Measurements from ENCODE around the gene POLR1G. TPM values are rescaled to one million over a fixed set of nuclear protein-coding genes. Genes with fewer than 3 reads are reported as not detected.
A peak's percentile ranks its signal among the peaks of the same experiment; 100 is the strongest.

Gene POLR1G, protein sequence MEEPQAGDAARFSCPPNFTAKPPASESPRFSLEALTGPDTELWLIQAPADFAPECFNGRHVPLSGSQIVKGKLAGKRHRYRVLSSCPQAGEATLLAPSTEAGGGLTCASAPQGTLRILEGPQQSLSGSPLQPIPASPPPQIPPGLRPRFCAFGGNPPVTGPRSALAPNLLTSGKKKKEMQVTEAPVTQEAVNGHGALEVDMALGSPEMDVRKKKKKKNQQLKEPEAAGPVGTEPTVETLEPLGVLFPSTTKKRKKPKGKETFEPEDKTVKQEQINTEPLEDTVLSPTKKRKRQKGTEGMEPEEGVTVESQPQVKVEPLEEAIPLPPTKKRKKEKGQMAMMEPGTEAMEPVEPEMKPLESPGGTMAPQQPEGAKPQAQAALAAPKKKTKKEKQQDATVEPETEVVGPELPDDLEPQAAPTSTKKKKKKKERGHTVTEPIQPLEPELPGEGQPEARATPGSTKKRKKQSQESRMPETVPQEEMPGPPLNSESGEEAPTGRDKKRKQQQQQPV
- total RNA-seq = 10 to 100 TPM; 13.2 to 16.0 TPM
- 6.8 TPM for polyA plus RNA-seq (2013, experiment 1 of 2)
- 6.2 TPM for polyA plus RNA-seq (2013, experiment 2 of 2)
- long read RNA-seq, experiment 1, partial matches to known transcripts = 0 of 5 reads
- long read RNA-seq, experiment 1, other reads (novel, unspliced or antisense) = 4 of 5 reads
- long read RNA-seq, experiment 2, transcript CD3EAP-201 (3 exons, 3,286 nt) = major isoform, 22 of 29 reads
- long read RNA-seq, experiment 2, partial matches to known transcripts = 0 of 29 reads
- long read RNA-seq, experiment 2, other reads (novel, unspliced or antisense) = 4 of 29 reads
- long read RNA-seq, experiment 3, transcript CD3EAP-201 (3 exons, 3,286 nt) = major isoform, 17 of 23 reads
- long read RNA-seq, experiment 3, partial matches to known transcripts = 0 of 23 reads
- long read RNA-seq, experiment 3, other reads (novel, unspliced or antisense) = 5 of 23 reads
- long read RNA-seq, experiment 4, transcript CD3EAP-201 (3 exons, 3,286 nt) = major isoform, 14 of 25 reads
- long read RNA-seq, experiment 4, partial matches to known transcripts = 0 of 25 reads
- long read RNA-seq, experiment 4, other reads (novel, unspliced or antisense) = 5 of 25 reads

DNA sequence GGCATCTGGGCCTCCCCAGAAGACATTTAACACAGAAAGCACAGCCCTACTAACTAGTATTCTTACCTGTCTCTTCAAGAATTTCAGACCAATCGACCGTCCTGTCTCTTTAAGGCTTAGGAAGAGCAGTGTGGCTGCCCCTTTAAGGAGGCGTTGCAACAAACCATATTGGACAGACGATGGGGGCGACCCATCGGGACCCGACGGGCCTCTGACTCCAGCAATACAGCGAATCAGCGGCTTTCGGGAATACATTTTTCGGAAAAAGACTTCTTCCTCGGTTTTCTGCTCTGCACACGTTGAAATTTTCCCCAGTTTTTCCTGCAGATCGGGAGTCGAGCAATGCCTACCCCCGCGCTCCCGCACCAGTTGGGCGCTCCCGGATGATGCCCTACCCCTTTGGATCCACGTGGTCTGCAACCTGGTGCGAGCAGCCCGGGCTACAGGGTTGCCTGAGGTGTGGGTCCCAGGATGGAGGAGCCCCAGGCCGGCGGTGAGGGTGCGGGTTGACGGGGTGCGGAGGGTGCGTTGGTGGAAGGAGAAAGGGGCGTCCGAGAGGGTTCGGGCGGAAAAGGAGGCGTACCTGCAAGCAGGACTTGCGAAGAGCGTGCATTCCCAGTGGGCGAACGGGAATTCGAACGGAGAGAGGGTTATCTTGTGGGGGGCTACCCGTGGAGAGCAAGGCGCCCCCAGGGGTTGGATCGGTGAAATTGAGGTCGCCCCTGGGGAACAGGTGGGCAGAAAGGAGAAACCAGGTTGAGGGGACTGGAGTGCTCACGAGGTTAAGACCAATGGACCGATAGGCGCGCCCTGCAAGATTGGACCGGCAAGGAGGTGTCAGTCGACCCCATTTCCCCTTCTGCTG, at the start of gene POLR1G:
POLR1G (plus strand) TSS at position 419 of the 865 bp plus-strand sequence; CDS start at position 472, 53 bp downstream.
- peak; percentile 92 for DNase-seq
- Mint-ChIP-seq H3K36me3 (ENCODE audit: low read depth) (peaks cover 23% of the 10 kb centered on the region), H3K4me1 (peaks cover 20% of the 10 kb centered on the region), H3K27ac (peak within 1 kb of the TSS; percentile 99), H3K4me3 (peak within 1 kb of the TSS; percentile 86), H3K9me3 (no peaks in the 10 kb centered on the region), H3K27me3 (ENCODE audit: insufficient read depth) (peaks cover 6% of the 10 kb centered on the region)
- peak within 1 kb of the TSS; percentile 91 for H3K4me3 ChIP-seq (ENCODE audit: low read length)
- H3K9me3 ChIP-seq (ENCODE audit: control insufficient read depth, low read length) = no peaks in the 10 kb centered on the region
- peaks cover 2% of the 10 kb centered on the region for H3K4me1 ChIP-seq (ENCODE audit: control insufficient read depth, insufficient read depth, low read length)
- WGBS, 2 experiments (ENCODE audit: insufficient coverage in 1 of 2, insufficient read length in 1 of 2) = 0% methylated on average over 27 to 51 of the region's 51 CpGs
- no peaks in the 10 kb centered on the region for H3K27me3 ChIP-seq (ENCODE audit: control insufficient read depth, insufficient read depth, low read length, poor library complexity, severe bottlenecking)
- H3K27ac ChIP-seq (ENCODE audit: low read depth, low read length) = peak within 1 kb of the TSS; percentile 98
- H3K36me3 ChIP-seq (ENCODE audit: control insufficient read depth, insufficient read depth, low read length) = peaks cover 16% of the 10 kb centered on the region
- H3K9ac ChIP-seq (ENCODE audit: extremely low read depth, low read length, poor library complexity, severe bottlenecking) = peak within 1 kb of the TSS; percentile 97
- TF ChIP-seq, protein P1, sequence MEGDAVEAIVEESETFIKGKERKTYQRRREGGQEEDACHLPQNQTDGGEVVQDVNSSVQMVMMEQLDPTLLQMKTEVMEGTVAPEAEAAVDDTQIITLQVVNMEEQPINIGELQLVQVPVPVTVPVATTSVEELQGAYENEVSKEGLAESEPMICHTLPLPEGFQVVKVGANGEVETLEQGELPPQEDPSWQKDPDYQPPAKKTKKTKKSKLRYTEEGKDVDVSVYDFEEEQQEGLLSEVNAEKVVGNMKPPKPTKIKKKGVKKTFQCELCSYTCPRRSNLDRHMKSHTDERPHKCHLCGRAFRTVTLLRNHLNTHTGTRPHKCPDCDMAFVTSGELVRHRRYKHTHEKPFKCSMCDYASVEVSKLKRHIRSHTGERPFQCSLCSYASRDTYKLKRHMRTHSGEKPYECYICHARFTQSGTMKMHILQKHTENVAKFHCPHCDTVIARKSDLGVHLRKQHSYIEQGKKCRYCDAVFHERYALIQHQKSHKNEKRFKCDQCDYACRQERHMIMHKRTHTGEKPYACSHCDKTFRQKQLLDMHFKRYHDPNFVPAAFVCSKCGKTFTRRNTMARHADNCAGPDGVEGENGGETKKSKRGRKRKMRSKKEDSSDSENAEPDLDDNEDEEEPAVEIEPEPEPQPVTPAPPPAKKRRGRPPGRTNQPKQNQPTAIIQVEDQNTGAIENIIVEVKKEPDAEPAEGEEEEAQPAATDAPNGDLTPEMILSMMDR (conservative IDR thresholded peaks at IDR 0.05) = no peak

DNA sequence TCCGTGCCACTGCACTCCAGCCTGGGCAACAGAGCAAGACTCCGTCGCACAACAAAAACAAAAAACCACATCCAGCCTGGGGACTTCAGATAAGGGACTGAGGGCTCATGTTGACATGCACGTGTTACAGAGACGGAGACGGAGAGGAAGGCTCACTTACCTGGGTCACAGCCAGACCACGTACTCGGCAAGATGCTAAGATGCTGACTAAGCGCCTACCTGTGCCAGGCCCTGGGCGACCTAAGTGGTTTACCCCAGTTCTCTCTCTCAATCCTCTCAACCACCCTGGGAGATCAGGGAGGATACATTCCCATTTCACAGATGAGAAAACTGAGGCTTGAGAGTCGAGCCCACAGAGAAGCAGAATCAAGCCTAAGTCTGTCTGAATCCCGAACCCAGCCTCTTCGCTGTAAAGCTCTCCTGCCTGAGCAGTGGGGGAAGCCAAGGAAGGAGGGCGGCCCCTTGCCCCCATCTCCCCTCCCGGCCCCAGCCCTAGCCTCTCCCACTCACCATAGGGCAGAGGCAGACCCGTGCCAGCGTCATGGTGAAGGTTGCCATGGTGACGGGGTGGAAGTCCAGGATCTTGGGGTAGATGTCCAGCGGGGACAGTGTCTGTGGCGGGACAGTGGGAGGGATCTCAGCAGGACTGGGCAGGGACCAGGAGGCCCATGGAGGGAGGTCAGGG, 49.5 kb upstream of the POLR1G start:
- Histone ChIP-seq H3K27me3 (ENCODE audit: control insufficient read depth, insufficient read depth, low read length, poor library complexity, severe bottlenecking) (no peaks in the 10 kb centered on the region), H3K27ac (ENCODE audit: low read depth, low read length) (no peak overlapping the region), H3K9ac (ENCODE audit: extremely low read depth, low read length, poor library complexity, severe bottlenecking) (no peak overlapping the region), H3K36me3 (ENCODE audit: control insufficient read depth, insufficient read depth, low read length) (peaks cover 68% of the 10 kb centered on the region), H3K4me3 (ENCODE audit: low read length) (no peak overlapping the region), H3K4me1 (ENCODE audit: control insufficient read depth, insufficient read depth, low read length) (no peaks in the 10 kb centered on the region), H3K9me3 (ENCODE audit: control insufficient read depth, low read length) (peaks cover 8% of the 10 kb centered on the region)
- H3K36me3 Mint-ChIP-seq (ENCODE audit: low read depth) = peaks cover 77% of the 10 kb centered on the region
- WGBS, 2 experiments (ENCODE audit: insufficient coverage in 1 of 2, insufficient read length in 1 of 2) = 92 to 97% methylated on average over 14 to 20 of the region's 20 CpGs
- H3K27me3 Mint-ChIP-seq (ENCODE audit: insufficient read depth) = no peaks in the 10 kb centered on the region
- H3K4me3 Mint-ChIP-seq = no peak overlapping the region
- no peaks in the 10 kb centered on the region for H3K9me3 Mint-ChIP-seq
- TF ChIP-seq, protein P1 (conservative IDR thresholded peaks at IDR 0.05) = no peak
- no peak overlapping the region for H3K27ac Mint-ChIP-seq
- H3K4me1 Mint-ChIP-seq = no peaks in the 10 kb centered on the region
- no peak for DNase-seq

Measured in endodermal cell (in vitro differentiated cells).